ENCODE results near the gene ADGRA3. TPM values are rescaled to one million over a fixed set of nuclear protein-coding genes. Genes with fewer than 3 reads are reported as not detected.

Gene ADGRA3
- total and polyA plus RNA-seq, 11 donors = 9.6 to 43.9 (median 21.5) TPM

GRCh38 chr4:22356987-22357596 lies 158.8 kb downstream of the ADGRA3 start:
- Histone ChIP-seq H3K9me3 (peaks cover 0 to 24% (median 0%) of the 10 kb centered on the region in 12 donors), H3K36me3 (no peaks in the 10 kb centered on the region), H3K27ac (no peak overlapping the region), H3K4me1 (no peaks in the 10 kb centered on the region), H3K4me3 (no peak overlapping the region), H3K27me3 (no peaks in the 10 kb centered on the region)
- TF ChIP-seq POLR2A (IDR thresholded peaks at IDR 0.05) = no peak
- peak in 7 of 12 donors; percentile 6 to 43 (median 24) for TF ChIP-seq CTCF (IDR thresholded peaks at IDR 0.05)
- intact Hi-C loops (cut with DNase I) = no loop called here
- WGBS, 4 donors = 60 to 64% (median 63%) methylated on average over 6 of the region's 6 CpGs
- no peak for DNase-seq
- peak in 1 of 4 donors; percentile 18 for ATAC-seq

GRCh38 chr4:22348410-22348809 lies 167.5 kb downstream of the ADGRA3 start:
- TF ChIP-seq POLR2A (IDR thresholded peaks at IDR 0.05) (no peak), CTCF (IDR thresholded peaks at IDR 0.05) (no peak)
- H3K36me3 ChIP-seq = no peaks in the 10 kb centered on the region
- no peak overlapping the region for H3K4me3 ChIP-seq
- H3K4me1 ChIP-seq = no peaks in the 10 kb centered on the region
- ATAC-seq = no peak
- WGBS, 4 donors = 48 to 65% (median 60%) methylated on average over 3 of the region's 3 CpGs
- H3K27ac ChIP-seq = no peak overlapping the region
- no peaks in the 10 kb centered on the region for H3K27me3 ChIP-seq
- no peak for DNase-seq
- intact Hi-C loops (cut with DNase I) = no loop called here
- H3K9me3 ChIP-seq = peaks cover 0 to 9% (median 0%) of the 10 kb centered on the region in 12 donors

- ATAC-seq = peak in 3 of 4 donors; percentile 63 to 76 (median 65)
- Histone ChIP-seq H3K4me1 (no peaks in the 10 kb centered on the region), H3K36me3 (no peaks in the 10 kb centered on the region), H3K9me3 (peaks cover 0 to 6% (median 0%) of the 10 kb centered on the region in 12 donors), H3K27me3 (no peaks in the 10 kb centered on the region), H3K4me3 (no peak overlapping the region), H3K27ac (peak overlapping the region in 2 of 12 donors; percentile 8 to 28)
- 71 to 88% (median 83%) methylated on average over 1 of the region's 1 CpG for WGBS, 4 donors
- TF ChIP-seq POLR2A (IDR thresholded peaks at IDR 0.05) = no peak
- no peak for TF ChIP-seq CTCF (IDR thresholded peaks at IDR 0.05)
- no peak for DNase-seq
- intact Hi-C loops (cut with DNase I) = no loop called here
Observed at GRCh38 chr4:22345678-22346077, 170.2 kb downstream of the ADGRA3 start.

DNA sequence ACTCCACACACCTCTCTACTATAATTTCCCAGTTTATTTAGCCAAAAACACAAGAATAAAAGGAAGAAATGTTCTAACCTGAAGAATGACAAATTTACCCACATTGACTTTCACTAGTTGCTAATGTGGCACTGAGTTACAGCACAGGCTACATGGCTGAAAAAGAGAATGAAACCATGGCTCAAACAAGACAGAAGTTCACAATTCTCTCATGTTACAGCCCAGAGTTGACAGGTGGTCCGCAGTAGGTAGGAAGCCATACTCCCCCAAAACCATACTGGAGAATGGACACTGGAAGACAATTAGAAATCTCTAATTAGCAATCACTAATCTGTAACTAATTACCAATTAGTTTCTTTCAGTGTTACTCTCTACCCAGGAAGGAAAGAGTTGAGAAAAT lies 170.8 kb downstream of the ADGRA3 start:
- DNase-seq (no peak), ATAC-seq (no peak)
- TF ChIP-seq CTCF (IDR thresholded peaks at IDR 0.05) = no peak
- no peak for TF ChIP-seq POLR2A (IDR thresholded peaks at IDR 0.05)
- Histone ChIP-seq H3K4me1 (no peaks in the 10 kb centered on the region), H3K27me3 (no peaks in the 10 kb centered on the region), H3K9me3 (peaks cover 0 to 6% (median 0%) of the 10 kb centered on the region in 12 donors), H3K4me3 (no peak overlapping the region), H3K27ac (peak overlapping the region in 1 of 12 donors; percentile 28), H3K36me3 (no peaks in the 10 kb centered on the region)
- 0 to 59% (median 27%) methylated on average over 1 of the region's 1 CpG for WGBS, 4 donors
- intact Hi-C loops (cut with DNase I) = no loop called here

Data from heart left ventricle (tissue), 16 donors.